ENCODE results near the gene FGF12.

DNA sequence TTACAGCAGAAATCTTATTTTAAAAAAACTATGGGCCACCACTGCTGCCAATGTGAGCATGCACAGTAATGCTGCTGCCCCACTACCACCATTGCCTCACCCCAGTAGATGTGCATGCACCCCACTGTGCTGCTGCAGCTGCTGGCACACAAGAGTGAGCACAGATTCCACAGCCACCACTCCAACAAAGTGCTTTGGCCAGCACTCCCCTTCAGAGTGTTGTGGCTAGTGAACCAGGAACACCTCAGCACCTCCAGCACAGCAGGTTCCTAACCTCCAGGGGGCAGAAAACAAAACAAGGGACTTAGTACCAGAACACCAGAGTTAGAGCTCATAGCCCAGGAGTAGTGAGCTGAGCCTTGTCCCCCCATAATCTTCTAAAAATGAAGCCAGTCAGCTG lies 636.8 kb downstream of the FGF12 start:
- TF ChIP-seq, protein P1, sequence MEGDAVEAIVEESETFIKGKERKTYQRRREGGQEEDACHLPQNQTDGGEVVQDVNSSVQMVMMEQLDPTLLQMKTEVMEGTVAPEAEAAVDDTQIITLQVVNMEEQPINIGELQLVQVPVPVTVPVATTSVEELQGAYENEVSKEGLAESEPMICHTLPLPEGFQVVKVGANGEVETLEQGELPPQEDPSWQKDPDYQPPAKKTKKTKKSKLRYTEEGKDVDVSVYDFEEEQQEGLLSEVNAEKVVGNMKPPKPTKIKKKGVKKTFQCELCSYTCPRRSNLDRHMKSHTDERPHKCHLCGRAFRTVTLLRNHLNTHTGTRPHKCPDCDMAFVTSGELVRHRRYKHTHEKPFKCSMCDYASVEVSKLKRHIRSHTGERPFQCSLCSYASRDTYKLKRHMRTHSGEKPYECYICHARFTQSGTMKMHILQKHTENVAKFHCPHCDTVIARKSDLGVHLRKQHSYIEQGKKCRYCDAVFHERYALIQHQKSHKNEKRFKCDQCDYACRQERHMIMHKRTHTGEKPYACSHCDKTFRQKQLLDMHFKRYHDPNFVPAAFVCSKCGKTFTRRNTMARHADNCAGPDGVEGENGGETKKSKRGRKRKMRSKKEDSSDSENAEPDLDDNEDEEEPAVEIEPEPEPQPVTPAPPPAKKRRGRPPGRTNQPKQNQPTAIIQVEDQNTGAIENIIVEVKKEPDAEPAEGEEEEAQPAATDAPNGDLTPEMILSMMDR (IDR thresholded peaks at IDR 0.05) = no peak
- TF ChIP-seq POLR2A (IDR thresholded peaks at IDR 0.05) = no peak

Data from tibial nerve (tissue), 3 donors.